ENCODE measurements around the gene NEURL1B.

NEURL1B gene

GRCh38 chr5:172616136-172616535, 24.9 kb upstream of the NEURL1B start:
- Mint-ChIP-seq H3K36me3 (ENCODE audit: low read depth) (no peaks in the 10 kb centered on the region), H3K4me1 (peaks cover 16% of the 10 kb centered on the region), H3K27ac (no peak overlapping the region), H3K4me3 (no peak overlapping the region), H3K27me3 (ENCODE audit: low read depth, poor library complexity) (peaks cover under 1% of the 10 kb centered on the region), H3K9me3 (peaks cover 29% of the 10 kb centered on the region)
- DNase-seq: no peak
- TF ChIP-seq CTCF (IDR thresholded peaks at IDR 0.05): no peak

GRCh38 chr5:172616730-172617129, 24.3 kb upstream of the NEURL1B start:
- no peak for TF ChIP-seq CTCF (IDR thresholded peaks at IDR 0.05)
- H3K36me3 Mint-ChIP-seq (ENCODE audit: low read depth): no peaks in the 10 kb centered on the region
- H3K9me3 Mint-ChIP-seq: peaks cover 29% of the 10 kb centered on the region
- H3K4me3 Mint-ChIP-seq: no peak overlapping the region
- DNase-seq: peak; percentile 30
- H3K27me3 Mint-ChIP-seq (ENCODE audit: low read depth, poor library complexity): no peaks in the 10 kb centered on the region
- no peak overlapping the region for H3K27ac Mint-ChIP-seq
- H3K4me1 Mint-ChIP-seq: peaks cover 19% of the 10 kb centered on the region

- Mint-ChIP-seq H3K9me3 (peaks cover 23% of the 10 kb centered on the region), H3K4me3 (no peak overlapping the region), H3K27me3 (ENCODE audit: low read depth, poor library complexity) (no peaks in the 10 kb centered on the region), H3K4me1 (peaks cover 30% of the 10 kb centered on the region), H3K27ac (no peak overlapping the region), H3K36me3 (ENCODE audit: low read depth) (no peaks in the 10 kb centered on the region)
- no peak for DNase-seq
- TF ChIP-seq CTCF (IDR thresholded peaks at IDR 0.05): no peak
These were observed 23.2 kb upstream of the NEURL1B start for GRCh38 chr5:172617817-172618216.

- peaks cover 13% of the 10 kb centered on the region for H3K9me3 Mint-ChIP-seq
- no peaks in the 10 kb centered on the region for H3K36me3 Mint-ChIP-seq (ENCODE audit: low read depth)
- peaks cover 37% of the 10 kb centered on the region for H3K4me1 Mint-ChIP-seq
- no peak for DNase-seq
- TF ChIP-seq CTCF (IDR thresholded peaks at IDR 0.05): no peak
- no peaks in the 10 kb centered on the region for H3K27me3 Mint-ChIP-seq (ENCODE audit: low read depth, poor library complexity)
- H3K27ac Mint-ChIP-seq: no peak overlapping the region
- H3K4me3 Mint-ChIP-seq: no peak overlapping the region
These were observed 22.3 kb upstream of the NEURL1B start for GRCh38 chr5:172618574-172619365.

- no peak for TF ChIP-seq CTCF (IDR thresholded peaks at IDR 0.05)
- H3K27ac Mint-ChIP-seq: no peak overlapping the region
- no peak overlapping the region for H3K4me3 Mint-ChIP-seq
- no peaks in the 10 kb centered on the region for H3K9me3 Mint-ChIP-seq
- no peak for DNase-seq
- peaks cover 8% of the 10 kb centered on the region for H3K27me3 Mint-ChIP-seq (ENCODE audit: low read depth, poor library complexity)
- H3K4me1 Mint-ChIP-seq: peaks cover 37% of the 10 kb centered on the region
- no peaks in the 10 kb centered on the region for H3K36me3 Mint-ChIP-seq (ENCODE audit: low read depth)
These were observed 20.6 kb upstream of the NEURL1B start for GRCh38 chr5:172620506-172620905.

Measured in nephron progenitor cell (in vitro differentiated cells).